A549 (cell line): Measurements from ENCODE around the gene POLR2I. TPM values are rescaled to one million over a fixed set of nuclear protein-coding genes. Genes with fewer than 3 reads are reported as not detected.

Experiments
- BHLHE40 ChIP-seq: IDR thresholded peaks from 2 replicates; pipeline ENCODE4 v1.6.1; 2012; ENCODE audit warnings: low read depth, low read length, inconsistent platforms
- CBX2 ChIP-seq: fragments of 200-600 bp; sonication (generic); IDR thresholded peaks from 2 replicates; pipeline ENCODE4 v1.6.1; 2016; ENCODE audit warnings: low read depth, mild to moderate bottlenecking, borderline replicate concordance
- CEBPB ChIP-seq, 2 experiments: fragments of >200 bp in 1 of 2; sonication (Bioruptor Twin) in 1 of 2; formaldehyde crosslinking in 1 of 2; IDR thresholded peaks; 2 replicates each; pipeline ENCODE4 v1.6.1; 2012 to 2016
- CHD2 ChIP-seq: fragments of 150-350 bp; IDR thresholded peaks from 2 replicates; pipeline ENCODE4 v1.6.1; 2014; ENCODE audit warnings: low read length; ENCODE audit not compliant: partially characterized antibody
- CHD4 ChIP-seq: fragments of 200-600 bp; sonication (generic); IDR thresholded peaks from 2 replicates; pipeline ENCODE4 v1.6.1; 2016; ENCODE audit warnings: antibody characterized with exemption, mild to moderate bottlenecking, borderline replicate concordance
- EHF ChIP-seq: fragments of 250-450 bp; sonication (Bioruptor Pico); IDR thresholded peaks from 2 replicates; pipeline ENCODE4 v1.5.0; 2020; ENCODE audit warnings: mild to moderate bottlenecking
- ESRRA ChIP-seq: fragments of 150-350 bp; IDR thresholded peaks from 2 replicates; pipeline ENCODE4 v1.6.1; 2014; ENCODE audit warnings: mild to moderate bottlenecking, low read length, borderline replicate concordance
- FOXS1 ChIP-seq: fragments of 250-450 bp; sonication (Bioruptor Pico); IDR thresholded peaks from 2 replicates; pipeline ENCODE4 v1.5.0; 2020; ENCODE audit warnings: mild to moderate bottlenecking, moderate library complexity
- HDAC2 ChIP-seq: fragments of 200-600 bp; sonication (generic); IDR thresholded peaks from 2 replicates; pipeline ENCODE4 v1.6.1; 2016
- HEYL ChIP-seq: fragments of 250-450 bp; sonication (Bioruptor Pico); IDR thresholded peaks from 2 replicates; pipeline ENCODE4 v1.8.0; 2021; ENCODE audit warnings: mild to moderate bottlenecking, moderate library complexity
- JUNB ChIP-seq: fragments of >200 bp; sonication (Bioruptor Twin); formaldehyde crosslinking; IDR thresholded peaks from 2 replicates; pipeline ENCODE4 v1.6.1; 2016
- NPAS2 ChIP-seq: fragments of 250-450 bp; sonication (Bioruptor Pico); IDR thresholded peaks from 2 replicates; pipeline ENCODE4 v1.8.0; 2022; ENCODE audit warnings: mild to moderate bottlenecking, moderate library complexity, borderline replicate concordance
- NR3C1 ChIP-seq: fragments of >200 bp; sonication (Bioruptor Twin); formaldehyde crosslinking; IDR thresholded peaks from 3 replicates; pipeline ENCODE4 v1.6.1; 2017
- PHF8 ChIP-seq: fragments of 200-600 bp; sonication (generic); IDR thresholded peaks from 2 replicates; pipeline ENCODE4 v1.6.1; 2016; ENCODE audit warnings: low read depth, mild to moderate bottlenecking, antibody characterized with exemption, moderate library complexity, borderline replicate concordance
- POLR2AphosphoS2 ChIP-seq: conservative IDR thresholded peaks from 2 replicates; pipeline ENCODE4 v1.6.1; 2012; ENCODE audit warnings: low read length, improper control_type of control experiment, inconsistent platforms
- RAD21 ChIP-seq, 2 experiments: fragments of >200 bp in 1 of 2; sonication (Bioruptor Twin) in 1 of 2; formaldehyde crosslinking in 1 of 2; IDR thresholded peaks in 1 of 2; conservative IDR thresholded peaks in 1 of 2; 2 replicates in 1 of 2; 3 replicates in 1 of 2; pipeline ENCODE4 v1.6.1; 2012 to 2018; ENCODE audit warnings: inconsistent platforms in 1 of 2
- RCOR1 ChIP-seq: fragments of 150-350 bp; IDR thresholded peaks from 2 replicates; pipeline ENCODE4 v1.6.1; 2014; ENCODE audit warnings: antibody characterized with exemption, low read length, low read depth
- RFX5 ChIP-seq: fragments of 450-650 bp; IDR thresholded peaks from 2 replicates; pipeline ENCODE4 v1.7.1; 2014; ENCODE audit warnings: antibody characterized with exemption, mild to moderate bottlenecking, moderate library complexity
- SMC3 ChIP-seq: fragments of >200 bp; sonication (Bioruptor Twin); formaldehyde crosslinking; IDR thresholded peaks from 3 replicates; pipeline ENCODE4 v1.6.1; 2018; ENCODE audit warnings: inconsistent platforms
- ZFP36 ChIP-seq: fragments of 450-650 bp; IDR thresholded peaks from 2 replicates; pipeline ENCODE4 v1.6.1; 2014; ENCODE audit warnings: borderline replicate concordance; ENCODE audit not compliant: partially characterized antibody
- ZNF302 ChIP-seq: fragments of 250-450 bp; sonication (Bioruptor Pico); IDR thresholded peaks from 2 replicates; pipeline ENCODE4 v1.9.0; 2021; ENCODE audit warnings: inconsistent platforms, mild to moderate bottlenecking, moderate library complexity
- polyA plus RNA-seq, 4 experiments: library from polyadenylated mRNA; depleted of rRNA in 3 of 4; stranded (reverse); fragments of >200 nt; fragmentation: RNase III in 1 of 4; extraction: RNeasy Plus Mini Kit Qiagen cat#74134 plus additional on column Dnase treatment in 1 of 4; gene quantifications; 2 replicates in 3 of 4; 3 replicates in 1 of 4; pipeline ENCODE4 v1.2.3, GENCODE V29; 2011 to 2017
- TF ChIP-seq, protein P1 (sequence below): fragments of 250-450 bp; sonication (Bioruptor Pico); IDR thresholded peaks from 2 replicates; pipeline ENCODE4 v1.5.0; 2021; ENCODE audit warnings: mild to moderate bottlenecking, moderate library complexity, borderline replicate concordance
- TF ChIP-seq, protein P2 (sequence below): fragments of >200 bp; sonication (Bioruptor Twin); formaldehyde crosslinking; IDR thresholded peaks from 3 replicates; pipeline ENCODE4 v1.6.1; 2016
- TF ChIP-seq, protein P3 (sequence below): fragments of >200 bp; sonication (Bioruptor Twin); formaldehyde crosslinking; IDR thresholded peaks from 2 replicates; pipeline ENCODE4 v1.6.1; 2016
- TF ChIP-seq, protein P4 (sequence below): fragments of >200 bp; sonication (Bioruptor Twin); formaldehyde crosslinking; IDR thresholded peaks from 3 replicates; pipeline ENCODE4 v1.5.1; 2016

The POLR2I gene
- polyA plus RNA-seq, 2 of the 4 experiments (the other 2 are of a cell fraction), result 123 to 277 TPM

DNA sequence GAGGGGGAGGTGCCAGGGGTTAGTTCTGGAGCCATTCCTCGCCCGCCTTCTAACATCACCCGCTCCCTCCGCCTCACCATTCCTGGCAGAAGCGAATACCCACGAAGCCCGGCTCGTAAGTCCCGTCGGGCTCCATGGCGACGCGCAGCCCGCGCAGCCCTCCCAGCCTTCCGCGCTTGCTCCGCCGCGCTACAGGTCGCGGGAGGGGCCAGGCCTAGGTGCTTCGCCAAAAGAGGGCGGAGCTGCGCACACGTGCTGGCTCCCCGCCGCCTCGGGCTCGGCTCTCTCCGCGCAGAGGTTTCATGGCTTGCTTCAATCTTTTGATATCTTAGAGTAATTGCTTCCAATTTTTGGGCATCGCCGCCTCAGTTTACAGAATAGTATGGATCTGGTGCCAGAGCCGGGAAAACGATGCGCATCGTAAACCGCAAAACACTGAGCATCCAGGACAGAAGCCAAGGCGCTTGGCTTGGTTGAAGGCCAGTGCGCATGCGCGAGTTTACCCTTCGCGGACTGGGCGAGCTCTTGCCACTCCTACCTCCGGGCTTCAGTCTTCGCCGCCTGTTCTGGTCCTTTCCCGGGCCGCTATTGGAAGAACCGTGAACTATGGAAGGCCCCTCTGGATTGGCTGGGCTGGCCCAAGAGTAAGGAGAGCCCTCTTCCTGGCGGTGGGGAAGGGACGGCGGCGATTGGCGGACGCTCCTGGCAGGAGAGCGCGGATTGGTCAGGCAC, at the start of gene POLR2I (continued):
- TF ChIP-seq RAD21 (conservative IDR thresholded peaks at IDR 0.05 in 1 of 2, IDR thresholded peaks at IDR 0.05 in 1 of 2) (no peak), ZNF302 (CRISPR knock-in tag) (no peak), SMC3 (no peak), RCOR1 (no peak), NPAS2 (CRISPR knock-in tag) (peak; percentile 91; the same call in 1 of the 2 replicates), CEBPB (IDR thresholded peaks at IDR 0.05) (no peak), HDAC2 (no peak), HEYL (CRISPR knock-in tag) (no peak), POLR2AphosphoS2 (no peak), PHF8 (peak; percentile 73; the same call in 1 of the 2 replicates), ZFP36 (no peak), JUNB (no peak), CHD2 (peak; percentile 23), FOXS1 (0 out of 2 replicates have a peak, but pooled peaks have one; percentile 65), NR3C1 (no peak), BHLHE40 (peak; percentile 86), RFX5 (peak; percentile 87), ESRRA (no peak), CBX2 (no peak), EHF (CRISPR knock-in tag) (no peak; the same call in 1 of the 2 replicates), CHD4 (no peak)
- TF ChIP-seq, protein P1, sequence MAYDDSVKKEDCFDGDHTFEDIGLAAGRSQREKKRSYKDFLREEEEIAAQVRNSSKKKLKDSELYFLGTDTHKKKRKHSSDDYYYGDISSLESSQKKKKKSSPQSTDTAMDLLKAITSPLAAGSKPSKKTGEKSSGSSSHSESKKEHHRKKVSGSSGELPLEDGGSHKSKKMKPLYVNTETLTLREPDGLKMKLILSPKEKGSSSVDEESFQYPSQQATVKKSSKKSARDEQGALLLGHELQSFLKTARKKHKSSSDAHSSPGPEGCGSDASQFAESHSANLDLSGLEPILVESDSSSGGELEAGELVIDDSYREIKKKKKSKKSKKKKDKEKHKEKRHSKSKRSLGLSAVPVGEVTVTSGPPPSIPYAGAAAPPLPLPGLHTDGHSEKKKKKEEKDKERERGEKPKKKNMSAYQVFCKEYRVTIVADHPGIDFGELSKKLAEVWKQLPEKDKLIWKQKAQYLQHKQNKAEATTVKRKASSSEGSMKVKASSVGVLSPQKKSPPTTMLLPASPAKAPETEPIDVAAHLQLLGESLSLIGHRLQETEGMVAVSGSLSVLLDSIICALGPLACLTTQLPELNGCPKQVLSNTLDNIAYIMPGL (CRISPR knock-in tag), result no peak
- TF ChIP-seq, protein P2, sequence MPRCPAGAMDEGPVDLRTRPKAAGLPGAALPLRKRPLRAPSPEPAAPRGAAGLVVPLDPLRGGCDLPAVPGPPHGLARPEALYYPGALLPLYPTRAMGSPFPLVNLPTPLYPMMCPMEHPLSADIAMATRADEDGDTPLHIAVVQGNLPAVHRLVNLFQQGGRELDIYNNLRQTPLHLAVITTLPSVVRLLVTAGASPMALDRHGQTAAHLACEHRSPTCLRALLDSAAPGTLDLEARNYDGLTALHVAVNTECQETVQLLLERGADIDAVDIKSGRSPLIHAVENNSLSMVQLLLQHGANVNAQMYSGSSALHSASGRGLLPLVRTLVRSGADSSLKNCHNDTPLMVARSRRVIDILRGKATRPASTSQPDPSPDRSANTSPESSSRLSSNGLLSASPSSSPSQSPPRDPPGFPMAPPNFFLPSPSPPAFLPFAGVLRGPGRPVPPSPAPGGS, result peak; percentile 91
- TF ChIP-seq, protein P3, sequence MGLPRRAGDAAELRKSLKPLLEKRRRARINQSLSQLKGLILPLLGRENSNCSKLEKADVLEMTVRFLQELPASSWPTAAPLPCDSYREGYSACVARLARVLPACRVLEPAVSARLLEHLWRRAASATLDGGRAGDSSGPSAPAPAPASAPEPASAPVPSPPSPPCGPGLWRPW, result no peak
- TF ChIP-seq, protein P4, sequence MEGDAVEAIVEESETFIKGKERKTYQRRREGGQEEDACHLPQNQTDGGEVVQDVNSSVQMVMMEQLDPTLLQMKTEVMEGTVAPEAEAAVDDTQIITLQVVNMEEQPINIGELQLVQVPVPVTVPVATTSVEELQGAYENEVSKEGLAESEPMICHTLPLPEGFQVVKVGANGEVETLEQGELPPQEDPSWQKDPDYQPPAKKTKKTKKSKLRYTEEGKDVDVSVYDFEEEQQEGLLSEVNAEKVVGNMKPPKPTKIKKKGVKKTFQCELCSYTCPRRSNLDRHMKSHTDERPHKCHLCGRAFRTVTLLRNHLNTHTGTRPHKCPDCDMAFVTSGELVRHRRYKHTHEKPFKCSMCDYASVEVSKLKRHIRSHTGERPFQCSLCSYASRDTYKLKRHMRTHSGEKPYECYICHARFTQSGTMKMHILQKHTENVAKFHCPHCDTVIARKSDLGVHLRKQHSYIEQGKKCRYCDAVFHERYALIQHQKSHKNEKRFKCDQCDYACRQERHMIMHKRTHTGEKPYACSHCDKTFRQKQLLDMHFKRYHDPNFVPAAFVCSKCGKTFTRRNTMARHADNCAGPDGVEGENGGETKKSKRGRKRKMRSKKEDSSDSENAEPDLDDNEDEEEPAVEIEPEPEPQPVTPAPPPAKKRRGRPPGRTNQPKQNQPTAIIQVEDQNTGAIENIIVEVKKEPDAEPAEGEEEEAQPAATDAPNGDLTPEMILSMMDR, result no peak
